Hippocampal formation (tissue), 2 donors: ENCODE results near the gene ACAN.

Experiments used
- DNase-seq, 2 donors: peaks; one replicate each; lab custom pipeline; 2025; lab: John Stamatoyannopoulos, UW

ACAN gene

DNA sequence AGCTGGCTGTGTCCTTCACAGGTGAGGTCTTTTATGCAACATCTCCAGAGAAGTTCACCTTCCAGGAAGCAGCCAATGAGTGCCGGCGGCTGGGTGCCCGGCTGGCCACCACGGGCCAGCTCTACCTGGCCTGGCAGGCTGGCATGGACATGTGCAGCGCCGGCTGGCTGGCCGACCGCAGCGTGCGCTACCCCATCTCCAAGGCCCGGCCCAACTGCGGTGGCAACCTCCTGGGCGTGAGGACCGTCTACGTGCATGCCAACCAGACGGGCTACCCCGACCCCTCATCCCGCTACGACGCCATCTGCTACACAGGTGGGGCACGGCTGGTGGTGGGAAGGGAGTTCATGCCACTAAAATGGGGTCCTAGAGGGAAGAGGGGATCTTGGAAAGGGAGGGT is 40.1 kb downstream of the ACAN start:
- DNase-seq, result no peak

DNA sequence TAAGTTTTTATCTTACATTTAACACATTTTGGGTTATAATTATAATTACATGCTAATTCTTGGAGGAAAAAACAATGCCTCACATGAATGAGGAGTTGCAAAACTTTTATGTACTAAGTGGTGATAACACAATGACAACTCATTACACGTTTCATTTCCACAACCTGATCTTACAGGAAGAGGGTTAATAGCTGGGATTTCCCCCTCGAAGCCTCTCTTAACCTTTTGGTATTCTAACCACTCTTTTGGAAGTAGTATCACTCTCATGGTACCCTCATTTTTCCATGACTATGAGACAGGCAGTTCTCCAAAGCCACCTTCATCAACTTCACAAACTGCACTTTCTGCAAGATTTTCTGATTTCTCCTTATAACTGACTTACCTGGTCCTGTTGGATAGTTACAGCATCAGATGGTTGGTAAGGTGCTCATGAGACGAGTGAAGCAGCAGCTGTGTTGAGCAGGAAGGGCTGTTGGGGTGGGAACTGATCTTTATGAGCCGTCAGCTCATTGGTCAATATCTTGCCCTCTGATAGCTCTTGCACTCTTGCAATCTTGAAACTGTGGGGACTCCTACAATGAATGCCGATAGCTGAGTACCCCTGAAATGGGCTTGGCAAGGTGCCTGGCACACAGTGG is 41.6 kb downstream of the ACAN start:
- no peak for DNase-seq

DNA sequence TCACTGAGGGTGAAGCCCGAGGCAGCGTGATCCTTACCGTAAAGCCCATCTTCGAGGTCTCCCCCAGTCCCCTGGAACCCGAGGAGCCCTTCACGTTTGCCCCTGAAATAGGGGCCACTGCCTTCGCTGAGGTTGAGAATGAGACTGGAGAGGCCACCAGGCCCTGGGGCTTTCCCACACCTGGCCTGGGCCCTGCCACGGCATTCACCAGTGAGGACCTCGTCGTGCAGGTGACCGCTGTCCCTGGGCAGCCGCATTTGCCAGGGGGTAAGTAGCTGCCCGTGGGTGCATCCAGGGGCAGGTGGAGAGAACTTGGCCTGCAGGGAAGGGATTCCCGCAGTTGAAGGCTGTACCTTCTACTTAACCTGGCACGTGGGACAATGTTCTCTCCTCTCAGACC is 42.4 kb downstream of the ACAN start:
- DNase-seq, result no peak

DNA sequence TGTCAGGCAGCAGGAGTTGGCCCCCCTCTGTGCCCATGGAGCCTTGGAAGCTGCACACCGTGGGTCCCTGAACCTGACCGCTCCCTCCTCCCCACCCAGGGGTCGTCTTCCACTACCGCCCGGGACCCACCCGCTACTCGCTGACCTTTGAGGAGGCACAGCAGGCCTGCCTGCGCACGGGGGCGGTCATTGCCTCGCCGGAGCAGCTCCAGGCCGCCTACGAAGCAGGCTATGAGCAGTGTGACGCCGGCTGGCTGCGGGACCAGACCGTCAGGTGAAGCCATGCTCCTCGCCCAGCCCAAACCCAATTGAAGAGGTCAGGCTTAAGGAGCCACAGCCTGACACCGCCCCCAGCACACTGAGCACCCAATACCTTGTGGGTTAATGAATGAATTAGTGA is 43.9 kb downstream of the ACAN start:
- no peak for DNase-seq

DNA sequence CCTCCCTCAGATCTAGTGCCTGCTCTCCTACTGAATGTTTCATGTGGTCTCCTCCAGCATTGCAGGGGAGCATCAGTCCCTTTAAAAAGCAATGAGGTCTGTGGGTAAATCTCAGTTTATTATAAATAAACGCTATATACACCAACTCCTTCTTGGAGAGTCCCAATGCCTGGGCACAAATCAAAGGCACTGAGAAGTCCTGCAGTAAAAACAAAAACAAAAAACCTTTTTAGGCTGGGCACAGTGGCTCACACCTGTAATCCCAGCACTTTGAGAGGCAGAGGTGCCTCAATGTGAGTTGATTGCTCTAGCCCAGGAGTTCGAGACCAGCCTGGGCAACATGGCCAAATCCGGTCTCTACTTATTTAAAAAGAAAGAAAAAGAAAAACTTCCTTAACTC is 45.0 kb downstream of the ACAN start:
- no peak for DNase-seq

DNA sequence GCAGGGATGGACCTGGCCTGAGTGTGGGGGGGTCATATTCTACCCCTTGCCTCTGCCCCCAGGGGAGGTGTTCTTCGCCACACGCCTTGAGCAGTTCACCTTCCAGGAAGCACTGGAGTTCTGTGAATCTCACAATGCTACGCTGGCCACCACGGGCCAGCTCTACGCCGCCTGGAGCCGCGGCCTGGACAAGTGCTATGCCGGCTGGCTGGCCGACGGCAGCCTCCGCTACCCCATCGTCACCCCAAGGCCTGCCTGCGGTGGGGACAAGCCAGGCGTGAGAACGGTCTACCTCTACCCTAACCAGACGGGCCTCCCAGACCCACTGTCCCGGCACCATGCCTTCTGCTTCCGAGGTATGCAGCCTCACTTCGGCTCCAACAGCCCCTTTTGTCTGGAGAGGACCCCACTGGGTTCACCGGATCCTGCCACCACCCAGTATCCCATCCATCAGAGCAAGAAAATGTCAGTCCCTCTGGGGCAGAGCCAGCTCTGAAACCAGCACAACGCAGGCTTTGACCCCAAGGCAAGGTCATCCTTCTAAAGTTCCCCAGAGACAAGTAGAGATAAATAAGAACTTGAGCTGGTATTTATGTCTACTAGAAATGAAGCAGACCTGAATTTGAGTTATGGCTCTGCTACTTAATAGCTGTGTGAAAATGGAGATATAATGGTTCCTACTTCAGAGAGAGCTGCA is 46.3 kb downstream of the ACAN start:
- DNase-seq, result no peak

DNA sequence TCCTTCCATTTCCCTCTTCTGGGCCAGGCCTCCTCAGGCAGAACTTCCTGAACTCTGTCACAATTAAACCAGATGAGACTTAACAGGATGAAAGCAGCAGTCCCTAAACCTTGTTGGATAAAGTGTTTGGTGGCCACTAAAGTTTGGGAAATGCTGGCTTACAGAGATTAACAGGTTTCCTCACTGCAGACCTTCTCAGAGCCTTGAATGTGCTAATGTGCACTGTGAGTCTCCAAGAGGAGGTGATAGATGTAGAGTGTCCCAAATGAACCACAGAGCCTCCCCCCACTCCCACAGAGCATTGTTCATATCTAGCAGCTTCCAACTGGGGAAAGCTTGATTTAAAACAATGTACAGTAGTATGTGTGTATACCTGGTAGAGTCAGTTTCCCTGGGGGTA is 49.2 kb downstream of the ACAN start:
- DNase-seq, result no peak

DNA sequence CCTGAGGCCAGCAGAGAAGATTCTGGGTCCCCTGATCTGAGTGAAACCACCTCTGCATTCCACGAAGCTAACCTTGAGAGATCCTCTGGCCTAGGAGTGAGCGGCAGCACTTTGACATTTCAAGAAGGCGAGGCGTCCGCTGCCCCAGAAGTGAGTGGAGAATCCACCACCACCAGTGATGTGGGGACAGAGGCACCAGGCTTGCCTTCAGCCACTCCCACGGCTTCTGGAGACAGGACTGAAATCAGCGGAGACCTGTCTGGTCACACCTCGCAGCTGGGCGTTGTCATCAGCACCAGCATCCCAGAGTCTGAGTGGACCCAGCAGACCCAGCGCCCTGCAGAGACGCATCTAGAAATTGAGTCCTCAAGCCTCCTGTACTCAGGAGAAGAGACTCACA is 55.7 kb downstream of the ACAN start:
- DNase-seq, result no peak

DNA sequence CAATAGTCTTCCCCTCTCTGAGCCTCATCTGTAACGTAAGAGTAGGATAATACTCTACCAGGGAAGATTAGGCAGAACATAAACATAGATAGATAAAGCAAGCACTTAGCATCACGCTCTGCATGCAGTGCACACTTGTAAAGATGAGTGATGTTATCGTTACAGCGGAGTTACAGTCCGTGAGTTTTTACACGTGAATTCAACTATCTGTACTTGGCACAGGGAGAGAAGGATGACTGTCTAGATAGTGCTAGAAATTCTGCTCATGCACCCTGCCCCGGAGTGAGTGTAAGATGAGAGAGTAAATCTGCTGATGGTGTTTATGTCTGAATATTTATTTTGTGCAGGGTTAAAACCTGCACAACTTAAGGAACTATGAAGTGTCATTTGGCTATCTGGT is 56.3 kb downstream of the ACAN start:
- DNase-seq, result no peak

DNA sequence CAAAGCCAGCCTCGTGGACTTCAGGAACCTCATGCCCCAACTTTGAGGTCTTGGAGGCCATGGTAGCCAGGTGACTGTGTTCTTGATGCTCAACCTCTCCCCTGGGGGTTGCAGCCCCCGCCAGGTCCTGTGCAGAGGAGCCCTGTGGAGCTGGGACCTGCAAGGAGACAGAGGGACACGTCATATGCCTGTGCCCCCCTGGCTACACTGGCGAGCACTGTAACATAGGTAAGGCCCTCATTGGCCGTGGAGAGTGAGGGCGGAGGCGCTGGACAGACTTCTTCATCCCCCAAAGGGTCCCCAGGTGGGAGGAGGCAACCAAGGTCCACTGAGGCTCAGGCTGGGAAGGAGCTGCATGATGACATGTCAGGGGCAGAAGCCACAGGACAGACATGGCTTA is 57.0 kb downstream of the ACAN start:
- no peak for DNase-seq

DNA sequence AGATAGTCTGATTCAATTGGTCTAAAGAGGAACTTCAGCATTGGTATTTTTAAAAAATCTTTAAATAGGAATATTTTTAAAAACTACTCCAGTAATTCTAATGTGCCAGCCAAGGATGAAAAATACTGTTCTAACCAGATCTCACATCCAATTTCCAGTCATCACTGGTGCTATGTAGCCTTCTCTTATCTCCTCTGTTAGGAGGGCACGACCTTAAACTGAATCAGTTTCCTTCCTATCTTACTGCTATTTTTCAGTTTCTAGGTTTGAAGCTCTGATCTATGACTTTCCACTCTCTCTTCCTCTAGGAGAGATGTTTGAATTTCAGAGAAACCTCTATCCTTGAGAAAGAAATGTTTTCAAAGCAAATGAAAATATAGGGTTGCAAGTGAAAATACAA is 60.2 kb downstream of the ACAN start:
- DNase-seq, result no peak

DNA sequence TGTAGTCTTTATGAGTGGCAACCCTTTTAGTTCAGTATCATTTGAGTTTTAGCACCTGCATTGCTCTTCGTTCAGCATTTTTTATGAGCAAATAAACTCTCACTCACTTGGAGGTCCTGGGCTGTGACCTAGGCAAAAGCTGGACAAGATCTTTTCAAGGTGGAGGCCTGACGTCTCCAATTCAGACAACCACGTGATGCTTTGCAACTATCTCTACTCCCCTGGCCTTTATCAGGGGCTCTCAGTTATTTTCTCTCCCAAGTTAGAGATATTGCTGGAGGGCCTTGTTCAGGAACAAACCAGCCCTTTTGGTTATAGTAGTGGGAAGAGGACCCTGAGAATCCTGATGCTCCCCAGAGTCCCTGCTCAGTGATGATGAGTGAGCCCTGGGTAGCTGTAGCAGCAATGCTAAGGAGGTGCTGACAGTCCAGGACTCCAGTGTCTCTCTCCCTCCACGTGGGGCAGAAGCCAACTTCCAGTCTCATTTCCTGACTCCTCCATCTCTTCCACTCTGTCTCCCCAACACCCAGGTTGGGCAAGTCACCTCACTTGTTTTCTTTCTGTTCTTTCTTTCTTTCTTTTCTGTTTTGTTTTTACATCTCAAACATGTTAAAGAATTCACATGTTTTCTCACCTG is 61.7 kb downstream of the ACAN start:
- no peak for DNase-seq

DNA sequence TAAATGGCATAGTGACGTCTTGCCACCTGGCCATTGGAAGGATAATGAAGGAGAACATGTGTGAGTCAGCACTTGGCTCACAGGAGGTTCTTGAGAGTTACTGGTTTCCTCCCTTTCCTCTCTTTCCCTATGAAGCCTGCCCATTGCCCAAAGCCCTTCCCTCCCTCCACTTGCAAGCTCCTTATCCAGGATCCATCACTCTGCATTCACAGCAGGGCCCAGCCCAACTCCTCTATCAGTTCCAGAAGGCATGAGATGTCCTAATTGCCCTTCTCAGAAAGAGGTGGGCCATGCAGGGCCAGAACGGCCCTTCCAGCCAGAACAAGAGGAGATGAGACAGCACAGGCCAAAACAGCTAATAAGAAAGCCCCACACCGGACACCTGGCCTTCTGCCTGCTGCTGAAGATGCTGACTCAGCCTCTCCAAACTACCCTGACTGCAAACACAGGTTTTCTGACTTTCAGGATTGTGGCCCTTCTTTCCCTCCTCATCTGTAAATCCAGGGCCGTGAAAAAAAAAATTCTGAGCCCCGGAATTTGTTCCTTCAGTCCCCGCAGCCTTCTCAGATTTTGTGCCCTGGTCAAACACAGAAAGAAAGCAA is 62.4 kb downstream of the ACAN start:
- no peak for DNase-seq

DNA sequence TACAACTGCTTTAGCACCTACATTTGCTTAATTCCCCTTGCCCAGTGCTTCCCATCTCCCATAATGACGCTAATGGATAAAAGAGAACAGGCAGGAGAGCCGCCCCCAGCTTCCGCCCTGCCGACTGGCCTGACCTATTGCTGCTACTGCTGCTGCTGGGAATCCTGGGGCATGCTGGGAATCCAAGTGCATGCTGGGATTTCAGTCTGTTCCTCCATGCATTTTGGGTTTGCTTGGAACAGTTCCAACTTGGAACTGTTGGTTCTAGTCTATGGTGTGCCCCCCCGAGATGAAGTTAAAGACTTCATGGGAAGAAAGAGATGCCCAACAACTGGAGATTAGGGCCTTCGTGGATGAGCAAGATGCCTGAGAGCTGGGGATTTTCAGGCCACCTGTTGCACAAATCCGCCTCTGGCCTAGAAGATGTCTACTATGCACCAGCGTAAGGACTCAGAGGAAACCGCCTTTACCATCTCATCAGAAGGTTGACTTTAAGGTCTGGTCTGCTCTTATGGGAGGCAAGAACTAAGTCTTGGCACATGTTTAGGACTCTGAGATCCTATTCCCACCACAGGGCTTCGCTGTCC is 63.2 kb downstream of the ACAN start:
- DNase-seq, result no peak

DNA sequence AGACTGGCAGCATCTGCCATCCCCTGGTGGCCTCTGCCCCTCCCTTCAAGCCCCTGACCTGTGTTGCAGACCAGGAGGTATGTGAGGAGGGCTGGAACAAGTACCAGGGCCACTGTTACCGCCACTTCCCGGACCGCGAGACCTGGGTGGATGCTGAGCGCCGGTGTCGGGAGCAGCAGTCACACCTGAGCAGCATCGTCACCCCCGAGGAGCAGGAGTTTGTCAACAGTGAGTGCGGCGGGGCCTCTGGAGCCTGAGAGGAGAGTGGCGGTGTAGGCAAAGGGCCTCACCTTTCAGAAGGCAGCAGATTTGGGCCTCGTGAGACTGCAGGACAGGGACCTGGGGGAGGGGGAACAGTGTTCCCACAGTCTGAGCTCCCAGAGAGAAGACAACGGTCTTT is 68.1 kb downstream of the ACAN start:
- DNase-seq, result no peak

DNA sequence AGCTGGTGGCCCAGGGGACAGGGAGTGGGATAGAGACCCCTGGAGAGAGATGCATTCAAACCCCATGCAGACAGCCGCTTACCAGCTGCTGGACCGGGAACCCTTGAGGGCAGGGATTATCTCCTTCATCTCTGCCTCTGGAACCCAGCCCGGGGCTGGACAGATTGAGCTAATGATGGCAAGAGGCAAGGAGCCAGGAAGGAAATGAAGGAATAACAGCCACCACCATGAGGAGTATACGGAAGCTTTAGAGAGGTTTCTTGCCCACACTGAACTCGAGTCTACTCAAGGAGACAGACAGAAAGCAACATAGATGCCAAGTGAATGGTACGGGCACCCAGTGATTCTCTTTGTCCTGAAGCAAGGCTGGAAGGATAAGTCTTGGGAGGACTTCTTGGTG is 68.9 kb downstream of the ACAN start:
- no peak for DNase-seq

DNA sequence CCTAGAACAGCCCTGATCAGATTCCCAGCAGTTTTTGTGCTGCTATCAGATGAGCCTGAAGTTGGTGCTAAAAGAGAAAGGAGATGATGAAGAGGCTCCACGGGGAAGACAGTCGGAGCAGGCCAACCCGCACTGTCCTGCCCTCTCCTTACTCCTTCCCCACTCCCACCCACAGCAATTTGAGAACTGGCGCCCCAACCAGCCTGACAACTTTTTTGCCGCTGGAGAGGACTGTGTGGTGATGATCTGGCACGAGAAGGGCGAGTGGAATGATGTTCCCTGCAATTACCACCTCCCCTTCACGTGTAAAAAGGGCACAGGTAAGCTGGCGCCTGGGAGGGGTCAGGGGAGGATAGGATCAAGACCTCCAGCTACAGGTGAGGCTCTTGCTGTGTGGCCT is 69.5 kb downstream of the ACAN start:
- no peak for DNase-seq

DNA sequence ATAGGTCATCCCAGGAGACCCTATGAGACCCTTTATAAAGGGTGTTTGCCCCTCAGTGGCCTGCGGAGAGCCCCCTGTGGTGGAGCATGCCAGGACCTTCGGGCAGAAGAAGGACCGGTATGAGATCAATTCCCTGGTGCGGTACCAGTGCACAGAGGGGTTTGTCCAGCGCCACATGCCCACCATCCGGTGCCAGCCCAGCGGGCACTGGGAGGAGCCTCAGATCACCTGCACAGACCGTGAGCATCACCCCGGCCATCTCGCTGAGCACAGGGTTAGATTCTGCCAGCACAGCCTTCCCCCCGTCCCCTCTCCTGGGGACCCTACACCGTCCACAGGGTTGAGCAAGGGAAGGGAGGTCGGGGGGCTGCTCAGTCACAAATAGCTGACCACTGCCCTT is 70.5 kb downstream of the ACAN start:
- DNase-seq, result no peak

DNA sequence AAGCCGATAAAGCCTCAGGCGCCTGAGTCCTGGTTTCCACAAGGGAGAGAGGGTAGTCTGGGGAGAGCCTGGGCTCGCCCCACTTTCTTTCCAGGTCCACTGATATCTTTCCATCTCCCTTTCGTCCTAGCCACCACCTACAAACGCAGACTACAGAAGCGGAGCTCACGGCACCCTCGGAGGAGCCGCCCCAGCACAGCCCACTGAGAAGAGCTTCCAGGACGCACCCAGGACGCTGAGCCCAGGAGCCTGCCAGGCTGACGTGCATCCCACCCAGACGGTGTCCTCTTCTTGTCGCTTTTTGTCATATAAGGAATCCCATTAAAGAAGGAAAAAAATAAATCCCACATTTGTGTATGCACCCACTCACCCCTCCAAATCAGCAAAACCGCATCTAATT is 71.0 kb downstream of the ACAN start:
- no peak for DNase-seq

DNA sequence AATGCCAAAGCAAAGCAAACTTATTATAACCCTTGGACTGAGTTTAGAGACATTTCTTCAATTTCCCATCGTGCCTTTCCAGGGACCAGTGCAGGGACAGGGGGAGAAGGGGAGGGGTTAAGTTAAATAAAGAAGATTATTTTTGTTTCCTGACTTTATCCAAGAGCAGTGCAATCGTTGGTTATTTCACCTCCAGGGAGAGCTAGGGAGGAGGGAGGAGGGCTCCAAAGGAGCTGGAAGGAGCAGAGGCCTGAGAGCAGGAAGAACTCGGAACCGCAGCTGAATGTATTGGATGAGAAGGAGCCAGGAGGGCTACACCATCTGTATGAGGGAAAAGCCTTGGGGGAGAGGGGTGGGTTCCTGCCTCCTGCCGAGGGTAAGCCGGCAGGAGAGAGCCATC is 71.4 kb downstream of the ACAN start:
- no peak for DNase-seq

DNA sequence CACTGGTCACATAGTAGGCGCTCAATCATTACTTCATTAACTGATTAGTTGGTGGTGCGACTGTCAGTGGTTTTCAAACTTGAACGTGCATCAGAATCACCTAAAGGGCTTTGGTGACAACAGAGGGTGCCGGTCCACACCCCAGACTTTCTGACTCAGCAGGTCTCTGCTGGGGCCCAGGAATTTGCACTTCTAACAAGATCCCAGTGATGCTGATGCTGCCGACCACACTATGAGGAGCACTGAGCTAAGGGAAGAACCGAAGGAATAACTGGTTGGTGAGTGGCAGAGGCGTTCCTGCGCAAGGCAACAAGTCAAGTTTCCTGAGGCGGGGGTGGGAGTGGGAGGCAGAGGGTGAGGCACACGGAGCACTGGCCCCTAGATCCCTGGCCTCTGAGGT is 73.3 kb downstream of the ACAN start:
- no peak for DNase-seq

DNA sequence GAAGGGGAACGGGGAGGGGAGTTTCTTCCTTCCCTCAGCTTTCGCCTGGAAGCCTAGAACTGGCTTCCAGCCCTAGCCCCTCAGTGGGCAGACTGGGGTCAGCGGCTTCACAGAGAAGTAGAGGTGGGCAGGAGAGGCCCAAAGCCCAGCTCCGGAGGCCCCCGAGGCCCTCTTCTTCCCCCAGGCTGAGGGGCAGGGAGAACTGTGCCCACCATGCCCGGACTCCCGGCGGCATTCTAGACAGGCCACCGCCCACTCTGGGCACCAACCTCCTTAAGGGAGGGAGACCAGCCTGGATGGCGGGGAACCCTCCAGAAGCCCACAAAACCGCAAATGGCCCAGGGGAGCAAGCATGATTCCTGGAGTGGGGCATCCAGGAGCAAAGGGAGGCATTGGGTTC is 74.2 kb downstream of the ACAN start:
- DNase-seq, result no peak

DNA sequence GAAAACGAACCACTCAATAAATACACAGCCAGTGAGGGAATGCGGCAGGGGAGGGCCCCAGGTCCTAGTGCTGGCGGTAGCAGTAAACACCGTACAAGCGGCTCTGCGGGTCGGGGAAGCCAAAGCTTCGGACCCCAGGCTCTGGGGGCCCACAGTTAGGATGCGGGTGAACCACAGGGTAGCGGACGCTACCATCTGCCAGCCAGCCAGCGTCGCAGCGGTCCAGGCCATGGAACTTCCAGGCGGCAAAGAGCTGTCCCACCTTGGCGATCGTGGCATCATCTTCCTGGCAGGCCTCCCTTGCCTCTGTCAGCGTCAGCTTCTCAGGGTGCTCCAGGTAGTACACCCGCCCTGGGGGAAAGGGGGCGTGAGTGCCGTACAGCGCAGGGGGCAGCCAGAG is 74.7 kb downstream of the ACAN start:
- no peak for DNase-seq
